ENCODE results near the gene SRPRB. TPM values are rescaled to one million over a fixed set of nuclear protein-coding genes. Genes with fewer than 3 reads are reported as not detected.

The SRPRB gene
- total and polyA plus RNA-seq, 2 donors (not counting 3 experiments of a cell fraction or from before 2014, with no cell fraction given): 22.7 to 69.2 TPM

GRCh38 chr3:133862161-133862560, 56.5 kb downstream of the SRPRB start:
- intact Hi-C loops (cut with micrococcal nuclease): no loop called here
- DNase-seq (ENCODE audit: low read depth, low spot score) (no peak), FAIRE-seq (no peak)
- Histone ChIP-seq H3K79me2 (ENCODE audit: control insufficient read depth, insufficient read depth, low read length) (no peaks in the 10 kb centered on the region), H3K4me2 (ENCODE audit: insufficient read depth, low read length) (no peak overlapping the region), H2AFZ (ENCODE audit: low read depth, low read length) (no peak overlapping the region), H3K4me1 (ENCODE audit: control insufficient read depth, extremely low read depth, insufficient read depth, low read length) (no peaks in the 10 kb centered on the region), H3K9ac (replicated peaks; ENCODE audit: extremely low read depth, insufficient read depth, low read length) (no peak overlapping the region), H3K27me3 (ENCODE audit: control insufficient read depth in 2 of 2, insufficient read depth in 2 of 2, low read length in 2 of 2) (no peaks in the 10 kb centered on the region), H3K9me1 (replicated peaks; ENCODE audit: control insufficient read depth, extremely low read depth, insufficient read depth, low read length) (no peaks in the 10 kb centered on the region), H3K9me3 (replicated peaks; ENCODE audit: control insufficient read depth, insufficient read depth, low read length) (no peaks in the 10 kb centered on the region), H3K27ac (ENCODE audit: insufficient read depth, low read depth, low read length) (no peak overlapping the region), H4K20me1 (replicated peaks; ENCODE audit: control insufficient read depth, extremely low read depth, insufficient read depth, low read length) (no peaks in the 10 kb centered on the region), H3K4me3 (replicated peaks in 1 of 3; ENCODE audit: insufficient read depth in 1 of 3, low read depth in 1 of 3, low read length in 3 of 3) (no peak overlapping the region), H3K36me3 (ENCODE audit: control insufficient read depth in 2 of 2, extremely low read depth in 1 of 2, insufficient read depth in 2 of 2, low read length in 2 of 2) (no peaks in the 10 kb centered on the region)
- no peak for TF ChIP-seq GATA2 (IDR thresholded peaks at IDR 0.05; ENCODE audit: insufficient read depth, insufficient read length, low read depth, low read length)
- no peak for TF ChIP-seq FOS (IDR thresholded peaks at IDR 0.05; ENCODE audit: borderline replicate concordance, insufficient read depth, low read length)
- TF ChIP-seq POLR2A (IDR thresholded peaks at IDR 0.05; ENCODE audit: low read depth, low read length): no peak
- TF ChIP-seq MAX (IDR thresholded peaks at IDR 0.05; ENCODE audit: insufficient read depth, insufficient read length): no peak
- TF ChIP-seq MYC (IDR thresholded peaks at IDR 0.05; ENCODE audit: low read depth, low read length): no peak
- TF ChIP-seq JUN (IDR thresholded peaks at IDR 0.05; ENCODE audit: borderline replicate concordance, insufficient read depth, insufficient read length, low read depth): no peak
- no peak for TF ChIP-seq CTCF (IDR thresholded peaks at IDR 0.05; ENCODE audit: extremely low read depth in 1 of 2, insufficient read depth in 1 of 2, low read depth in 1 of 2, low read length in 2 of 2)
- TF ChIP-seq EZH2 (IDR thresholded peaks at IDR 0.05; ENCODE audit: borderline replicate concordance, low read depth, low read length, severe bottlenecking): no peak
- TF ChIP-seq POLR2AphosphoS5 (IDR thresholded peaks at IDR 0.05; ENCODE audit: insufficient read depth, low read depth, low read length): no peak
- ChIA-PET POLR2A (no interaction called here), CTCF (no interaction called here)
- dilution Hi-C loops (cut with MboI; ENCODE audit: extremely low pct_ligation_motif_present, low sequenced_read_pairs): no loop called here
- BruUV-seq (replicated peaks): no TSS peak
